ENCODE measurements around the gene FHOD3.
"Not testable (repeated sequence)": the region's sequence is repeated elsewhere in the genome, so short reads cannot be mapped to it uniquely, and the experiment has no call there.

The FHOD3 gene

DNA sequence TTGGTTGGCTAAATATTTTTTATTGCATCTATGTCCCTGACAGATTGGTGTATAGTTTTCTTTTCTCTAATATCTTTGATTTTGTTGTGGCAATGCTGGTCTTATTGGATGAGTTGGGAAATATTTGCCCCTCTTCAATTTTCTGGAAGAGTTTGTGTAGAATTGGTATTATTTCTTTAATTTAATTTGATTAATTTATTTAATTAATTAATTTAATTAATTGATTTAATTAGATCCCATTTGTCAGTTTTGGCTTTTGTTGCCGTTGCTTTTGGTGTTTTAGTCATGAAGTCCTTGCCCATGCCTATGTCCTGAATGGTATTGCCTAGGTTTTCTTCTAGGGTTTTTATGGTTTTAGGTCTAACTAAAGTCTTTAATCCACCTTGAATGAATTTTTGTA, 253.8 kb downstream of the FHOD3 start:
- DNase-seq (ENCODE audit: low spot score), result not testable (repeated sequence)

DNA sequence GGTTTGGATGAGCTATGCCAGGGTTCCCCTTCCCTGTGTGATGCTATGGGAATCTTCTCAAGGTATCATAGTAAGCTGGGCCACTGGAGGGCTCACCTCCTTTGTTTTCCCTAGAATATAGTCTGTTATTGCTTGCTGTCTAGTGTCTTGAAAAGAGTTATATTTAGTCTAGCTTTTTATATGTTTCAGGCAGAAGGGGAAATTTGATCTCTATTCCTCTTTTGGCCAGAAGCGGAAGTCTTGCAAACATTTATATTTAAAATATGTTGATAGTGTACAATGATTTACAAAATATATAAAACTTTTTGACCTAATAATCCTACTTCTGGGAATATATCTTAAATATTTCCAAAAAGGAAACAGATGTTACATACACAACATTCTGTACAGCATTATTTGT, 260.7 kb downstream of the FHOD3 start:
- DNase-seq (ENCODE audit: low spot score), result no peak

DNA sequence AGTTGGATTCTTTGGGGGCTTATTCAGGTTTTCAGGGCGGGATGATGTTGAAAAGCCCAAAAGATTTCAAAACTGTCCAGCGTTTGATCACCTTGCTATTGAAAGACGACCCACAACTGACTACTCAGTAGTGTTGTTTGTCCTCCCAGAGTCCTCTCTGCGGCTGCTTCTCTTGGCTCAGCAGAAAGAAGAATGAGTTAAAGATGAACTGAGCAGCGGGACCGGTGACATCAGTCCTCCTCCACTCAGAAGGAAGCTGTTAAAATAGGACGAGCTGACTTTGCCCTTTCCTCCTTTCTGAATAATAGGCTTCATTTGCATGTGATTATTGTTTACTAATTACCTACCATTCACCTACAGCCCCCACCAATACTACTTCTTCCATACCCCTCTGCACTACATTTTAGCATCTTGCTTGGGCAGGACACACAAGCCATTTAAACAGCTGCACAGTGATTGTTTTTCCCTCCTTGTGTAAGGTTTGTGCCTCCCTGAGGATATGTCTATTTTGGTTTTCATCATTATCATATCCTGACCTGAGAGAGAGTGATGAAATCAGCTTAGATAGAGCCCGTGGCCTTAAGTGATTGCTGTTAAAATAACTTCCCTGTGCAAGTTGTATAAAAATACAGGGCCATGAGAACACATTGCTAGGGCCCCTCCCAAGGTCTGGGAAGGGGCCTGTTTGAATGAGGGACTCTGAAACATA, 261.8 kb downstream of the FHOD3 start:
- no peak for DNase-seq (ENCODE audit: low spot score)

DNA sequence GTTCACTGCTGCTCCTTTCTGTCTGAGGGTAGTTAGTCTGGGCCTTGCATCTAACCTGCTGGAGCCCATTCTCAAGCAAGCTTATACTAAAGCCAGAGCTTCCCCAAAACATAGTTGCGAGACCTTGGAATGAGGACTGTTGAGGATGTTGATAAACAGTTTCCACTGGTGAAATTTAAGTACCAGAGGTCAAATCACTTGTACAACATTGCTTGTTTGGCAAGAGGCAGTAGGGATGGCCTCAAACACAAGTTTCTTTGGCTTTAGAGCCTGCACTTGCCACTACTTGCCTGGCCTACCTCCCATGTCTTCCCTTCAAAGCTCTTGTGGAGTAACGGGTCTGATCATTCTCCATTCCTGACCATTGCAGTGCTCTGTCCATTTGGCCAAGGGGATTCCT, 262.7 kb downstream of the FHOD3 start:
- DNase-seq (ENCODE audit: low spot score), result no peak

DNA sequence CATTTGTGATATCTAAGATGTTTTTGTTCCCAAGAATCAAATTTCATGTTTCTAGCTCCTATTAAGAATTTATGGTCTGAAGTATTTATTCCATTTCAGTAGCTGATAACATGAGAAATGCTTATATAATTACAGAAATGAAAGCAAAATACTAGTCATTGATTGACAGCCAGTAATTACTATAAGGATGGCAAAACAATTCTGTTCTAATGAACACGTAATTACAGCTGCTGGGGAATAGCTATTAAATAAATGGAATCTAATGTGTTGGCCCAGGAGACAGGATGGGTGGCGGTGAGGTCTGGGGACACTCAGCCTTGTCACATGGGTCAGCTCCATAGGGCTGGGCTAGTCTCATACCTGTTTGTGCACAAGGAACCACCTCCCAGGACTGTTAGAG, 263.5 kb downstream of the FHOD3 start:
- no peak for DNase-seq (ENCODE audit: low spot score)

DNA sequence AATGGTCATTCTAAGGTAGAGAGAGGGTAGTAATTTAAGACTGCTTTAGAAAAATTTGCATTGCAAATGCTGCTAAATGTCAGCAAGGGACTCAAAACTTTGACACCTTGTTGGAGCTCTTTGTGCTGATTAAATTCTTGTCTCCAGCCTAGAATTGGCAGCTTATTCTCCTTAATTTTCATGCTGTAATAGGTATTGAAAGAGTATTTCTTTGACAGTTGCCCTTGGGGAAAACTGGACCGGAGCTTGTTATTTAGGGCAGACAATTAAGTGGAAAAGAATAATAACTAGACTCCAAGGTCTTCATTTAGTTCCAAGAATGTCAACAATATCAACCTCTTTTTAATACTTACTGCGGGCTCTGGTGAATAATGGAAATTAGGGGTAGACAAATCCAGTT, 267.3 kb downstream of the FHOD3 start:
- DNase-seq (ENCODE audit: low spot score), result no peak

DNA sequence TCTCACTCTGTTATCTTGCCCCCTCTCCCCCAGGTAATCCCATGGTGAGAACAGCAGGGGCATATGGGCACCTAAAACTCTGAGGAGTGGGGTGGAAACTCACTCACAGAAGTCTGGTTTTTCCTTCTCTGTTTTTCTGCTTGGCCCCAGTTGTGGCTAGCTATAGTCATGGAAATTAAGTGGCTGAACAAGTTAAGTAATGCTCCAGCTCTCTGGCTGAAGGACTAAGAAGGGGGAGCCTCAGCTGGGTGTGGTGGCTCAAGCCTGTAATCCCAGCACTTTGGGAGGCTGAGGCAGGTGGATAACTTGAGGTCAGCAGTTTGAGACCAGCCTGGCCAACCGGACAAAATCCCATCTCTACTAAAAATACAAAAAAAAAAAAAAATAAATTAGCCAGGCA, 270.3 kb downstream of the FHOD3 start:
- no peak for DNase-seq (ENCODE audit: low spot score)

DNA sequence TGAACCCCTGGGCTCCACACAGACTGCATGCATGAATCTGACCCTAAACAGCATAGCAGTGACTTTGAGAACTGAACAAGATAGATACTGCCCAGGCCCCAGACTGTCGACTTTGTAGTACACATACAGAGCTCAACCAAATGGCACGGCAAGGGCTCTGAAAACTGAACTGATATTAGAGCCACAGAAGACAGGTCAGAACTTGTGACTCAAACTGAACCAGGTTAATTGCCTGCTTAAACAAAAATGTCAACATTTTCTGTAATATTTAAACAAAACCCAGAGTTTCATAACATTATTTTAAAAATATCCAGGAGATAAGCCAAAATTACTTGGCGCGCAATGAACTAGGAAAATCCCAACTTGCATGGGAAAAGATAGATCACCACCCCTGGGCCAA, 271.0 kb downstream of the FHOD3 start:
- no peak for DNase-seq (ENCODE audit: low spot score)

DNA sequence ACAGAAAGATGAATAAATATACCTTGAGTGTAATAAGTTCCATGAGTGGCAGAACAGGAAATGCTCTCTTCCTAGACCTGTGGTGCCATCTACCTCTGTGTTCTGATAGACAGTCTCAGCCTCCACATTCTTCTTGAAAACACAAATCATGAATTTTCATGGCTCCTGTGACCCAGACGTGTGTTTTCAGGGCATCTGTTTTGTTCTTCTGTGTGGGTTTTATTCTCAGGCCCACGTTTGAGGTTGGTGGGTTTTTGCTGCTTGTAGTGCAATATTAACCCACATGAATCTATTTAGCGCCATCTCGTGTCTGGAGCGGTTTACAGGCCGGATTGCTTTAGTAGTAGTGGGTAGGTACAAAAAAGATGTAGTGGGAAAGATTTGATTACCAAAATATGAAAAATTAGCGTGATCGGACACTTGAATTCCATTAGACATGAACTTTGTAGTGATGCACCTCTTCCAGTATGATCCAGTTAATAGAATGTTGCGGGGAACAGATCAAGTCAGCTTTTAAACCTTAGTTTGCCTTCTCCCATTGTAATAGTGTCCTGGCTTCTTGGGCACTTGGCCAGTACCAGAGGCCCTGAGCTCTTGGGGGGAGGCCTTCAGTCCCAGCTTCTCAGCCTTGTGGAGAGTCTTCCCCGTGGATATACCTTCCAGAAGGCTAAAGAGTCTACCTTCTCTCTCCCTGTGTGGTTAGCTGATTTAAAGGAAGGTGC, 274.8 kb downstream of the FHOD3 start:
- peak; percentile 41 for DNase-seq (ENCODE audit: low spot score)

DNA sequence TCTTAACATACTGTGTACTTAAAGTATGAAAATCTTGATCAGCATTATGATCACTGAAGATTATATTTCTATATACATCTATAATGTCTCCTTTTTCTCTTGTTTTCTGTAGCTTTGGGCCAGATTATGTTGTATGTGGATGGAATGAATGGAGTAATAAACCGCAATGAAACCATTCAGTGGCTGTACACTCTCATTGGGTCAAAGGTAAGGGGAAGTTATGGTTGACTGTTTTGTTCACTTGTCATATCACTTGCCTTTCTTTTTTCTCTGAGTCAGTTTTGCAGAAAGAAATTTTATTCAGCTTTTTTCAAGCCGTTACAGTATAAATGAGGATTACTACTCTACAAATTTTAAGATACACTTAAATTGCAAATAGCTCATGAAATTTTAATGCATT, 278.8 kb downstream of the FHOD3 start:
- DNase-seq (ENCODE audit: low spot score), result no peak

DNA sequence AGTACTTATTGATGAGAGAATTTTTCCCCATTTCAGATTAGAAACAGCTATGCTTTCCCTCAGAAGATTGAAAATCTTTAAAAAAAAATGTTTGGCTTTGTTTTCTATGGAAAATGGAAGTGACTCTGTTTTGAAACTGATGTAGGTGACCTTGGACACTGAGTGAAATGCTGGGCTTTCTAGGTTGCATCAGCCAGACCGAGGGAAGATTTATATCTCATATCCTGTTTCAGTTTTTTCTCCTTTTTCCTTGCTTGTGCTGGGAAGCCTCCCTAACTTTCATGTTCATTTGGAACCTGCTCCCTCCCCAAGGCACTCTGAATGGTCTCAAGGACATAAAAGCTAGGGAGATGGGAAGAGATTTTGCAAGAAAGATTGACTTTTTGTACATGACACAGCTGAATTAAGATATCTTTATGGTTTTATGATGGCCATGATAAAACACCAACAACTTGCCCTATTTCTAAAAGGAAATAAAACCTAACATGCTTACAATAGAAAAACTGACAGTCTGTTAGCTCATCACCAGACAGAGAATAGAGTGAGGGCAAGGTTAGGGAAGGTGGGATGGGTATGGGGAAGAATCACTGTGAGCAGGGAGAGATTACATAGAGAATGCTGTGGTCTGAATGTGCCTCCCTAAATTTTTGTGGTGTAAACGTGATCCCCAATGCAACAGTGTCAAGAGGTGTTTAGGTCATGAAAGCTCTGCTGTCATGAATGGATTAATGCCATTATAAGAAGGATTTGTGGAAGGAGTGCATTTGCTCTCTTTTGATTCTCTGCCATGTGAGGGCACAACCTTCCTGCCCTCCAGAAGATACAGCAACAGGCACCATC, 281.6 kb downstream of the FHOD3 start:
- DNase-seq (ENCODE audit: low spot score), result no peak

DNA sequence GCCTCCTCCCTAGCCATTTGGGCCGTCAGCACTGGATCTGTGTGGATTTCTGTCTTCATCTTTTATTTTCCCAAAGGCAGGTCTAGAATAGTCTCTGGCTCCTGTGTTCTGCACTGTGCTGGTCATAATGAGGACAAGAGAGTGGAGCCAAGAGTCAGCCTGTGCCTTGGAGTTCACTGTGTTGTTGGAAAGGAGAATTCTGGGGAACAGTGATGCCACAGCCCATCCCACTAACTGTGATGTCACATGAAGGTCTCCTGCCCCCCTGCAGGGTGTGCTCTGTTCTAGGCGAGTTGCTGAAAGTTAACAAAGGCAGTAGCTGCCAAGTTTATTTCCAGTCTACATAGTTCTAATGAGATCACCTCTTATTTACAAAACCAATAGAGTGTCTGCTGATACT, 282.8 kb downstream of the FHOD3 start:
- no peak for DNase-seq (ENCODE audit: low spot score)

DNA sequence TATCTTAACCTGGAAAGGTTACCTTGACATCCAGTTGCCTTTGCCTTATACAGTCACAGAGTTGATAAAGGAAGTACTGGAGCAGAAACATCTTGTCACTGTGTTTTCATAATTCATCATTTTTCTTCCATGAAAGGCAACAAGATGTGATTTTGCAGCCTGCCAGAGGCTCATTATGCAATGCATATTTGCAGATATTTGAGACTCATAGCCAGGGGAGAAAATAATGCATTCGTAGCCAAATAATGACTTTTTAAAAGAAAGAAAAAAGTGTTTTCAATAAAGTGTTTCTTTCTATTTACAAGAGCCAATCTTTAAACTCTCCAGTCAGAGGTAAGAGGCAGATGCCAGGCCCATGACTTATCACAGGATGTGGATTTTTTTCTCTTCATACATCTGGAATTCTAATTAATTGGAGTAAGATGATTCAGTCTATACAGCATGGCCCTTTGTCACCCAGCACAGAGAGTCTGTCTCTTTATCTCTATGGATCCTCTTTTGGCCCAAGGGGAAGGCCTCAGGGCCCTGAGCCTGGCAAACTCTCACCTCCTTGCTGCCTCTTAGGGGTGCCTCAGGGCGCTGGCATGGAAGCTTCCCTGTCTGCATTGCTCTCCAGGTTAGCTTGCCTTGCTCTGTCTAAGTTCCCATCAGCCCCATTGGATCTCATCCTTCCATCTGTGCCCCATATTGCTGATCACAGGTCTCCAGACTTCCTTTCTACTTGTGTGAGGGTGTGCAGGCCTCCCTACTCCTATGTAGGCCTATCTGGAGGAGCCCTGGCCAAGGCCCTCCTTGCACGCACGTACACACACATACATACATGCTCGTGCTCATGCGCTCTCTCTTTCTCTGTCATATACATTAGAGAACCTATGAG, 283.6 kb downstream of the FHOD3 start:
- DNase-seq (ENCODE audit: low spot score), result peak; percentile 34

DNA sequence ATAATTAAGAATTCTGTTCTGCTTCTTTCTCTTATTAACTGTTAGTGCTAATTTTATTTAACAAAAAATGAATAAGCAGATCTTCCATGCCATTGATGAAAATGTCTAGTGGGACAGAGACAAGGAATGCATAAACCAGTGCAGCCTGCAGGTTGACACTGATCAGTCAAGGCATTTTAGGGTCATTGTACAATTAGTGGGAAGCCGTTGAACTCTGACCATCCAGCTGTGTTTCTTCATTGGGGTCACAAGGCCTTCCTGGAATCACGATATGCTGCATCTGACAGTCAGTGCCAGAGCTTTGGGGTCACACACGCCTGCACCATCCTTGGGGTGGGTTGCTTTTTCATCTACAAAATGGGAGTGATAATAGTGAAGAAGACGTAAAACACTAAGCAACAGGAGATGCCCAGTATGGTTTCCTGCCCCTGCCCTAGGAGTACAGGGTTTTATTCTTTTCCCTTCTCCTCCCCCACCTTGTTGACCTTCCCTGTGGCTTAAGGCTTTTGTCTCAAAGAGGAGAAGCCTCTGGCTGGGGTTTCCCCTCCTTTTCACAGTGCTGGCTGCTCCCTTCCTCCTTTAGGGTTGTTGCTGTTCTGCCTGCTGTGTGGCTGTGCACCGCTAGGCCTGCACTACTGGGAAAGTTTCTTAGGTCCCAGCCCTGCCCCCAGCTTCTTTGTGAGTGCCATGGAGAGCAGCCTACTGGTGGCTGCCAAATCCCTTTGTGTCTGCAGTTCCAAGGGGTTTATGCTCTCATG, 285.7 kb downstream of the FHOD3 start:
- no peak for DNase-seq (ENCODE audit: low spot score)

DNA sequence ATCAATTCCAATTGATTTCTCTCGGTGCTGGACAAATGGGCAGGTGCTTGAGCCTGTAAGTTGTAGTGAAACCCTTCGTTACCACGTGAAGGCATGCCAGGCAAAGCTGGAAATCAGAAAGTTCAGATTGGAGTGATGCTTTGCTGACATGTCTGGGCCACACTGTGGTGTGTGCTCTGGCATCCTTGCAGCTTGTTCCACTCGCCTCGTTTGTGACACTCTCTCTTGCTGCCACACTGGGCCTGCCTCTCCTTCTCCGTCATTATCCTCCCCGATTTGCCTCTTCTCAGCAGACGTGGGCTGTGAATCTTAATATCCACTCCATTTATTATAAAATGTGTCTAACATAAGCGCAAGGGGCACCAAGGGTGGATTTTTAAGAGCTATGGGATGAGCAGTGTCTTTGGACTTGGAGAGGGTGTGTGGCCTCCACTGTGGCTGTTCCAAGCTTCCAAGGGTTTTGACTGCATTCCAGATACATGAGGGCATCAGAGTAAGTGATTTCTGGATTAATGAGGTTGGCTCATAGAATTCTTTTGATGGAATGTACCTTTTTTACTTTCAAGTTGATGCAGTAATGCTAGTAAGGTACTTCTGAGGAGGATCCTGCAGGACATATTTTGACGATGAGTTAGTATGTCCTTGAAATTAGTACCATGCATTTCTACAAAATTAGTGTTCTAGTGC, 292.5 kb downstream of the FHOD3 start:
- DNase-seq (ENCODE audit: low spot score), result peak; percentile 27

DNA sequence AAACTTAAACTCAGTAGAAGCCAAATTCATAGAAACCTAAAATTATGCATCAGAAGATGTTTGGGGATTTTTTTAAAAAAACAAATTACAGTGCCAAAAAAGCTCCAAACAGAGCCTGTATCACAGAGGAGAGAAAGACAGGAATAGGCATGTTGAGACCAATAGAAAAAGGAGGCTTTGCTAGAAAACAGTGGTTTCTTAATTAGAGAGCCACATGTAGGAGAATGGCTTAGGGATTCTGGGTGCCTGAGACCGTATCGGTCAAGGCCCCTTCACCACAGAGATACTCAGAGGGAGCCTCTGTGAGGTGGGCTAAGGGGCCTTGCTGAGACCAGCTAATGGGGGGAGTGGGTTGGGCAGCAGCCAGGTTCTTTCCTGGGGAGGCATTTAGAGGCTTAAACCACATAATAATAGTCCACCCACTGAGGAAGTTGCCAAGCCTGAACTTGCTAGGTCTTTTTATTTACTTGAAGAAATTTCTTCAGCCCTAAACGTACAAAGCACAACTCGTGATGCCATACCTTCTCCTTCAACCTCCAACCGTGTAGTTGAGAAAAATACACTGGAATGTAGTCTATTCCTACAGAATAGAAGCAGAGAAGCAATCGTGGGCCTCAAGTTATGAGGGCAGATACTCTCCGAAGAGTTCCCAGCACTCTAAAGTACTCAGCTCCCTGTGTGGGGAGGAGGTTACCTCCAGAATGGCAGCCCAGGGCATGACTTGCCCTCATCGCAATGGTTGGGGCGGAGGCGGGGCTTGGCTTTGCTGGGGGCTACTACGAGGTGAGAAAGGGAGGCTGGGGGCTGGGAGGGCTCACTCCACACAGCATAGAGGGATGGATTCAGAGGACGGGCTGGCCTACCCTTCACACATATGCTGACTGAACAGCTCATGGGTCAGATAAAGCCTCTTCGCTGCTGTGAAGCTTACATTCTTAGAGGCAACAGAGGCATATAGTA, 293.4 kb downstream of the FHOD3 start:
- DNase-seq (ENCODE audit: low spot score), result no peak

DNA sequence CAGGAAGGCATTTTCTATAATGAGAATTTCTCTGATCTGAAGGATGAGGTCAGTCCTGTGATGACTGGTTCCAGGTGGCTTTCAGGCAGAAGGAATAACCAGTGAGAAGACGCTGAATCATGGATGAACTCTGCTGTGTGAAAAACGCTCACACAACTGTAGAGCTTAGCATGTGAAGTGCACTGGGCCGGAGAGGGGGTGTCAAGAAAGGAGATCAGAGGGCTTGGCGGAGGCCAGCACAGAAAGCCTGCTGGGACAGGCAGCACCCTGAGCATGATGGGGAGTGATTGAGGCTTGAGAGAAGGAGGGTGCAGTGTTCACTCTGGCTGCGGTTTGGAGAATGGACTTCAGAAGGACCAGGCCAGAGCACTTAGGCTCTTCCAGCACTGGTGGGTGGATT, 294.8 kb downstream of the FHOD3 start:
- no peak for DNase-seq (ENCODE audit: low spot score)

DNA sequence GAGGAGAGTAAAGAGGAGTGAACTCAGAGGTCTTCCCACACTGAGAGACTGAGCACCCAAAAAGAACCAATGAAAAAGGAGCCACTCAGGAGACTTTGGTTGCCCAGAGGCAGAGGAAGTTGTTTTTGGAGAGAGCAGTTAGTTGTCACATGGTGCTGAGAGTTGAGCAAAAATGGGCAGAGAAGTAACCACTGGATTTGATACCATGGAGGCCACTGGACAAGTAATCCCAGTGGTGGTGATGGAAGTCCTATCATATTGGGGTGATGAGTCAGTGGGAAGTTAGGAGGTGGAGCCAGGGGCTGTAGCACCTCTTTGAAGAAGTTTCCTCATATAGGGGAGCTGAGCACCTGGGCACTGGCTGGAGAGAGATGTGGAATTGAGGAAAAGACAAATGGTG, 295.5 kb downstream of the FHOD3 start:
- no peak for DNase-seq (ENCODE audit: low spot score)

DNA sequence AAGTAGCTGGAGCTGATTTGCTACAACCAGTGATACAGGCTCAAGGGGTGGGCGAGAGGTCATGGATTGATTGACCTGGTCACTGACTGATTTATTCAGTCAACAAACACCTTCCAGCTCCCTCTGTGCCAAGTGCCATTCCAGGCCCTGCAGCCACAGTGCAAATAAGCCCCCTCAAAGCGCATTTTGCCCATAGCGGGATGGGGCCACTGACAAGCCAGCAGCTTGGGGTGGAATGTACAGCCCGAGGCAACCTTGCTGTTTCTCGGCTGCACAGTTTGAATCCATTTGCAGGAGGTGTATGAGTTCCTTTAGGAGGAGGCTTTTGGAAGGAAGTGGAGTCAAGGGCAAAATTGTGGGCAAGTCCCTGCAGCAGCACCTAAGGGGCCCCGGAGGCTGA, 296.1 kb downstream of the FHOD3 start:
- no peak for DNase-seq (ENCODE audit: low spot score)
